PC-9 (cell line): ENCODE results near the gene ITGAV. TPM values are rescaled to one million over a fixed set of nuclear protein-coding genes. Genes with fewer than 3 reads are reported as not detected.

ENCODE experiments used
- BruUV-seq: library from RNA; stranded (reverse); fragments of 400-500 nt; replicated peaks from 2 replicates; lab custom pipeline; 2021; lab: Mats Ljungman, UMichigan
- CTCF ChIA-PET: fragments of 300-600 bp; sonication (Branson Sonifier 250); formaldehyde crosslinking; loops from one replicate; lab custom pipeline; 2022; ENCODE audit warnings: antibody characterized with exemption; lab: Charles Lee
- POLR2A ChIA-PET: fragments of 300-600 bp; sonication (Branson Sonifier 250); formaldehyde crosslinking; loops from one replicate; lab custom pipeline; 2022; ENCODE audit warnings: antibody characterized with exemption; ENCODE audit not compliant: unreplicated experiment; lab: Charles Lee
- DNase-seq, 2 experiments: peaks; one replicate each; pipeline versions ENCODE4 v3.0.0 to v3.0.0-alpha.2; 2015 to 2022; ENCODE audit warnings: mixed read lengths in 1 of 2
- H2AFZ ChIP-seq: fragments of 200-600 bp; sonication (generic); 2 replicates; pipeline ENCODE4 v1.8.1; 2017; ENCODE audit warnings: antibody characterized with exemption
- H3F3A ChIP-seq: fragments of 200-600 bp; sonication (generic); 2 replicates; pipeline ENCODE4 v1.8.1; 2017; ENCODE audit warnings: antibody characterized with exemption, mild to moderate bottlenecking, low read depth; ENCODE audit not compliant: insufficient read depth
- H3K27ac ChIP-seq: fragments of 200-600 bp; sonication (generic); 2 replicates; pipeline ENCODE4 v1.6.1; 2016; ENCODE audit warnings: mixed run types
- H3K27me3 ChIP-seq: fragments of 200-600 bp; sonication (generic); 2 replicates; pipeline ENCODE4 v1.6.1; 2016; ENCODE audit warnings: low read depth, mixed run types; ENCODE audit not compliant: insufficient read depth
- H3K36me3 ChIP-seq: fragments of 200-600 bp; sonication (generic); 2 replicates; pipeline ENCODE4 v1.6.1; 2016; ENCODE audit warnings: low read depth, mixed run types
- H3K4me1 ChIP-seq: fragments of 200-600 bp; sonication (generic); replicated peaks from 2 replicates; pipeline ENCODE4 v1.6.1; 2016; ENCODE audit warnings: mixed run types; ENCODE audit not compliant: insufficient read depth
- H3K4me2 ChIP-seq: fragments of 200-600 bp; sonication (generic); 2 replicates; pipeline ENCODE4 v1.6.1; 2017; ENCODE audit warnings: mixed run types
- H3K4me3 ChIP-seq: fragments of 200-600 bp; sonication (generic); 2 replicates; pipeline ENCODE4 v1.6.1; 2016; ENCODE audit warnings: mixed run types
- H3K79me2 ChIP-seq: fragments of 200-600 bp; sonication (generic); 2 replicates; pipeline ENCODE4 v1.6.1; 2017; ENCODE audit warnings: low read depth, mixed run types
- H3K9me2 ChIP-seq: fragments of 200-600 bp; sonication (generic); 2 replicates; pipeline ENCODE4 v1.8.1; 2017; ENCODE audit warnings: mild to moderate bottlenecking; ENCODE audit not compliant: insufficient read depth
- H3K9me3 ChIP-seq: fragments of 200-600 bp; sonication (generic); 2 replicates; pipeline ENCODE4 v1.8.1; 2016; ENCODE audit warnings: low read depth; ENCODE audit not compliant: insufficient read depth
- H4K20me1 ChIP-seq: fragments of 200-600 bp; sonication (generic); 2 replicates; pipeline ENCODE4 v1.8.1; 2017; ENCODE audit not compliant: insufficient read depth
- EZH2 ChIP-seq: fragments of 200-600 bp; sonication (generic); IDR thresholded peaks from 2 replicates; pipeline ENCODE4 v1.8.0; 2017; ENCODE audit warnings: antibody characterized with exemption, low read depth
- intact Hi-C: fragments of 100-400 bp; cut with micrococcal nuclease; formaldehyde crosslinking; loops from one replicate; pipeline ENCODE4 v1.10.0; 2022; ENCODE audit not compliant: unreplicated experiment
- total RNA-seq: library from RNA; stranded (reverse); gene quantifications from 2 replicates; pipeline ENCODE4 v1.2.3, GENCODE V29; 2021
- TF ChIP-seq, protein P1 (sequence below): fragments of 200-600 bp; sonication (generic); conservative IDR thresholded peaks from 2 replicates; pipeline ENCODE4 v1.6.1; 2017; ENCODE audit warnings: mixed run types, antibody characterized with exemption, mild to moderate bottlenecking, moderate library complexity

Gene ITGAV
- total RNA-seq, 1 experiment from 2014 or later = 28.0 TPM

DNA sequence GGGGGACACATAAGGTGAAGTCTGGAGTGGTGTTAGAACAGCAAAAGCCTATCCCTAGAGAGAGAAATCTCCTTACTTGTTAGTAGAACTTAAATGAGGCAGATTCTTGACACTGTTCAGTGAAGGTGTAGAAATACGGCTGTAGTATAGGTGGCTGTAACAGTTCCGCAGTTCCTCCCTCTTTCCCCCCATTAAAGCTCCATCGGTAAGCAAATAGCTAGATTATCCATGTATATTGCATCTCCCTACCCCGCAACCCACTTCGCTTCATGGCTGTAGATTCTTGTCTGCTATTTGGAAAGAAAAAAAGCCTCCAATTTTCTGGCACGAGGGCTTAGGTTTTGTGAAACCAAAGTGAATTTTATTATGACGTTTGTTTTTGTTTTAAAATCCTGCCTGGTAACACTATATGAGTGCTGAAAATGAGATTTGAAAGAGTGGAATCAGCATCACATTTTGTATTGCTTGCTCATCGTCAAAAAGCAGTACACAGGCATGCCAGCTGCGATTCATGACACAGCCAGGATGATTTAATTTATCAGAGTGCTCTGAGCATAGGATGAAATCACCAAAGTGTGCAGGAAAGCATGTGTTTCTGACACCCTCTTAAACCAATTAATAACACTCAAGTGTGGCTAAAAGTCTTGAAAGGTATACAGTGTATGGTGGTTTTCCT is 105.4 kb downstream of the ITGAV start:
- no peaks in the 10 kb centered on the region for H3F3A ChIP-seq
- no peak for DNase-seq
- no peaks in the 10 kb centered on the region for H3K36me3 ChIP-seq
- no peaks in the 10 kb centered on the region for H3K9me2 ChIP-seq
- H3K4me2 ChIP-seq = peak overlapping the region; percentile 70
- POLR2A ChIA-PET = no interaction called here
- H3K27me3 ChIP-seq = no peaks in the 10 kb centered on the region
- BruUV-seq = TSS peak; percentile 46
- H3K4me3 ChIP-seq = no peak overlapping the region
- no peaks in the 10 kb centered on the region for H4K20me1 ChIP-seq
- H3K27ac ChIP-seq = no peak overlapping the region
- no peaks in the 10 kb centered on the region; the same call in 1 of the 2 replicates for H3K4me1 ChIP-seq
- TF ChIP-seq, protein P1, sequence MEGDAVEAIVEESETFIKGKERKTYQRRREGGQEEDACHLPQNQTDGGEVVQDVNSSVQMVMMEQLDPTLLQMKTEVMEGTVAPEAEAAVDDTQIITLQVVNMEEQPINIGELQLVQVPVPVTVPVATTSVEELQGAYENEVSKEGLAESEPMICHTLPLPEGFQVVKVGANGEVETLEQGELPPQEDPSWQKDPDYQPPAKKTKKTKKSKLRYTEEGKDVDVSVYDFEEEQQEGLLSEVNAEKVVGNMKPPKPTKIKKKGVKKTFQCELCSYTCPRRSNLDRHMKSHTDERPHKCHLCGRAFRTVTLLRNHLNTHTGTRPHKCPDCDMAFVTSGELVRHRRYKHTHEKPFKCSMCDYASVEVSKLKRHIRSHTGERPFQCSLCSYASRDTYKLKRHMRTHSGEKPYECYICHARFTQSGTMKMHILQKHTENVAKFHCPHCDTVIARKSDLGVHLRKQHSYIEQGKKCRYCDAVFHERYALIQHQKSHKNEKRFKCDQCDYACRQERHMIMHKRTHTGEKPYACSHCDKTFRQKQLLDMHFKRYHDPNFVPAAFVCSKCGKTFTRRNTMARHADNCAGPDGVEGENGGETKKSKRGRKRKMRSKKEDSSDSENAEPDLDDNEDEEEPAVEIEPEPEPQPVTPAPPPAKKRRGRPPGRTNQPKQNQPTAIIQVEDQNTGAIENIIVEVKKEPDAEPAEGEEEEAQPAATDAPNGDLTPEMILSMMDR = no peak
- TF ChIP-seq EZH2 = no peak
- intact Hi-C loops = loop anchor here (2.0 to 10.0 kb wide), 2 partner anchors 76 to 150 kb away; partner anchors contain the start of gene ZSWIM2
- no peaks in the 10 kb centered on the region for H3K79me2 ChIP-seq
- CTCF ChIA-PET = no interaction called here
- no peaks in the 10 kb centered on the region for H3K9me3 ChIP-seq
- H2AFZ ChIP-seq = no peak overlapping the region

DNA sequence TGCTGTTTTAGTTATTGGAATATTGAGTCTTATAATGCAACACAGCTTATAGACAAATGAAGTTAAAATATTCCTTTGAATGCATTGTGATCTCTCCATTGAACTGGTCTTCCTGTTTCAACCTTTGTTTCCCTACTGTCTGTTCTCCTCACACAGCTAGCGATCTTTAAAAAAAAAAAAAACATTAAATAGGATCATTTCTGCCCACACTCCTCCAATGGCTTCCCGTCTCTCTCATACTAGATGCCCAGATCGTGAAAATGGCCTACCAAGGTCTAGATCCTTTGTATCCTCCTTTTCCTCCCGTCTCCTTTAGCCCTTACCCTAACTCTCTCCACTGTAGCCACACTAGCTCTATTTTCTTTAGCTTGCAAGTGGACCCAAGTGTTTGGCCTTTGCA is 106.4 kb downstream of the ITGAV start:
- POLR2A ChIA-PET = no interaction called here
- no peaks in the 10 kb centered on the region for H3K9me2 ChIP-seq
- no peaks in the 10 kb centered on the region for H3K36me3 ChIP-seq
- no peak overlapping the region for H3K27ac ChIP-seq
- H3K79me2 ChIP-seq = no peaks in the 10 kb centered on the region
- intact Hi-C loops = loop anchor here (10.0 kb wide), 1 partner anchor 149 kb away; the partner anchor contains the start of gene ZSWIM2
- BruUV-seq = no TSS peak
- no peak overlapping the region for H3K4me3 ChIP-seq
- no peak for DNase-seq
- no peaks in the 10 kb centered on the region for H3K9me3 ChIP-seq
- no peaks in the 10 kb centered on the region for H3F3A ChIP-seq
- H3K4me2 ChIP-seq = no peak overlapping the region
- H3K27me3 ChIP-seq = no peaks in the 10 kb centered on the region
- CTCF ChIA-PET = no interaction called here
- TF ChIP-seq, protein P1 = no peak
- TF ChIP-seq EZH2 = no peak
- H4K20me1 ChIP-seq = no peaks in the 10 kb centered on the region
- no peaks in the 10 kb centered on the region; the same call in 1 of the 2 replicates for H3K4me1 ChIP-seq
- H2AFZ ChIP-seq = no peak overlapping the region

DNA sequence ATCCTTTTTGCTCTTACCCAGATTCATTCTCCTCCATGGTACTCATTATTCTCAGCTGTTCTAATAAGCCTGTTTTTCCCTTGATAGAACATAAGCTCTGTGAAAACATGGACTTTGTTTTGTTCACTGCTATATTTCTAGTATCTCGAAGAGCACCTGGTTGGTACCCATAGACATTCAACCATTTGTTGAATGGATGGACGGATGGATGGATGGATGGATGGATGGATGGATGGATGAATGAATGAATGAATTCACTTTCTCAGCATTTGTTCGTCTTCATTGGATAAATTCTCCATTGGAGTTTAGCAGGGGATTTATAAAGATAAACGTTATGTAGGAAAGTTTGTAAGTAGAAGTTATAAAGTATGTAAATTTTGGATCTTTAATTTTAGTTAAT is 106.9 kb downstream of the ITGAV start:
- H3K9me2 ChIP-seq = no peaks in the 10 kb centered on the region
- H4K20me1 ChIP-seq = no peaks in the 10 kb centered on the region
- no peak overlapping the region for H3K4me2 ChIP-seq
- no peak overlapping the region for H3K27ac ChIP-seq
- no peaks in the 10 kb centered on the region for H3K9me3 ChIP-seq
- no peaks in the 10 kb centered on the region for H3K36me3 ChIP-seq
- H2AFZ ChIP-seq = no peak overlapping the region
- no peaks in the 10 kb centered on the region for H3K27me3 ChIP-seq
- intact Hi-C loops = loop anchor here (10.0 kb wide), 1 partner anchor 148 kb away; the partner anchor contains the start of gene ZSWIM2
- no peak for DNase-seq
- no peaks in the 10 kb centered on the region for H3K79me2 ChIP-seq
- ChIA-PET CTCF (interaction anchor here (0.7 kb wide), 1 partner anchor 111 kb away, joined by 4 read pairs; no protein-coding TSS in a partner anchor), POLR2A (no interaction called here)
- H3F3A ChIP-seq = no peaks in the 10 kb centered on the region
- no peaks in the 10 kb centered on the region; the same call in 1 of the 2 replicates for H3K4me1 ChIP-seq
- no peak overlapping the region for H3K4me3 ChIP-seq
- no TSS peak for BruUV-seq
- TF ChIP-seq, protein P1 = no peak
- no peak for TF ChIP-seq EZH2
